GM12878 (cell line): ENCODE data around the gene CHID1. TPM values are rescaled to one million over a fixed set of nuclear protein-coding genes. Genes with fewer than 3 reads are reported as not detected.

Experiments used
- ATAC-seq: fragments of 200-7000 bp; cut with Tn5 transposase; 3 replicates; pipeline ENCODE4 v1.9.1; 2020; ENCODE audit warnings: mild to moderate bottlenecking, moderate library complexity
- BruUV-seq: library from RNA; stranded (reverse); fragments of 400-500 nt; replicated peaks from 2 replicates; lab custom pipeline; 2021; lab: Mats Ljungman, UMichigan
- CTCF ChIA-PET: fragments of 300-600 bp; sonication (Branson Sonifier 250); formaldehyde crosslinking; extraction: SDS; loops from one replicate; lab custom pipeline; 2021; ENCODE audit warnings: inconsistent platforms; lab: Yijun Ruan, JAX
- POLR2A ChIA-PET: fragments of 350-600 bp; formaldehyde crosslinking; extraction: SDS; loops from one replicate; lab custom pipeline; 2021; ENCODE audit warnings: inconsistent platforms; lab: Charles Lee
- RAD21 ChIA-PET: fragments of 300-600 bp; sonication (Branson Sonifier 250); formaldehyde crosslinking; loops from one replicate; lab custom pipeline; 2023; ENCODE audit warnings: antibody characterized with exemption; ENCODE audit not compliant: unreplicated experiment; lab: Charles Lee
- SMC1A ChIA-PET: fragments of 300-600 bp; sonication (Branson Sonifier 250); formaldehyde crosslinking; loops from one replicate; lab custom pipeline; 2023; ENCODE audit not compliant: unreplicated experiment, uncharacterized antibody; lab: Charles Lee
- DNase-seq: peaks from one replicate; pipeline ENCODE4 v3.0.0-alpha.2; 2011; ENCODE audit warnings: low read depth, low spot score
- FAIRE-seq: peaks from 3 replicates; lab custom pipeline; 2011; peaks lifted over from hg19 to GRCh38; lab: Jason Lieb, UNC
- H2AFZ ChIP-seq: 2 replicates; pipeline ENCODE4 v1.6.0; 2011; ENCODE audit warnings: low read depth, low read length, control low read depth; ENCODE audit not compliant: control insufficient read depth
- H3K27ac ChIP-seq: 2 replicates; pipeline ENCODE4 v1.5.1; 2011; ENCODE audit warnings: control low read depth; ENCODE audit not compliant: control insufficient read depth, insufficient read depth
- H3K27me3 ChIP-seq, 2 experiments: replicated peaks in 1 of 2; 2 replicates each; pipeline versions ENCODE4 v1.6.0 to v1.6.1; 2011; ENCODE audit warnings: low read length in 1 of 2; ENCODE audit not compliant: control insufficient read depth in 2 of 2, insufficient read depth in 2 of 2
- H3K36me3 ChIP-seq, 2 experiments: 2 replicates each; pipeline ENCODE4 v1.5.1; 2011; ENCODE audit warnings: low read length in 1 of 2; ENCODE audit not compliant: control insufficient read depth in 2 of 2, insufficient read depth in 2 of 2
- H3K4me1 ChIP-seq: 2 replicates; pipeline ENCODE4 v1.6.1; 2011; ENCODE audit warnings: mild to moderate bottlenecking, low read length, moderate library complexity, mixed read lengths; ENCODE audit not compliant: control insufficient read depth, insufficient read depth
- H3K4me2 ChIP-seq: 2 replicates; pipeline ENCODE4 v1.6.0; 2011; ENCODE audit warnings: control low read depth; ENCODE audit not compliant: control insufficient read depth, insufficient read depth
- H3K4me3 ChIP-seq: fragments of 200-600 bp; sonication (generic); 2 replicates; pipeline ENCODE4 v1.5.1; 2016
- H3K79me2 ChIP-seq: 2 replicates; pipeline ENCODE4 v1.6.0; 2011; ENCODE audit warnings: low read length; ENCODE audit not compliant: control insufficient read depth, insufficient read depth
- H3K9ac ChIP-seq: 2 replicates; pipeline ENCODE4 v1.8.0; 2011; ENCODE audit warnings: low read length, control low read depth, mixed read lengths; ENCODE audit not compliant: control insufficient read depth, insufficient read depth
- H3K9me3 ChIP-seq: replicated peaks from 3 replicates; pipeline ENCODE4 v1.5.1; 2011; ENCODE audit warnings: mild to moderate bottlenecking, low read length; ENCODE audit not compliant: control insufficient read depth, insufficient read depth
- H4K20me1 ChIP-seq: 2 replicates; pipeline ENCODE4 v1.6.0; 2011; ENCODE audit not compliant: control insufficient read depth, insufficient read depth
- ASH2L ChIP-seq: fragments of 300-600, 200-600 bp; sonication (generic); IDR thresholded peaks from 2 replicates; pipeline ENCODE4 v1.6.1; 2017; ENCODE audit warnings: low read depth, mild to moderate bottlenecking, borderline replicate concordance
- BCL11A ChIP-seq: IDR thresholded peaks from 2 replicates; pipeline ENCODE4 v1.6.1; 2011; ENCODE audit warnings: low read depth, low read length
- CREB1 ChIP-seq: IDR thresholded peaks from 2 replicates; pipeline ENCODE4 v1.6.1; 2012; ENCODE audit warnings: low read depth, mild to moderate bottlenecking, inconsistent platforms
- DPF2 ChIP-seq: fragments of 450-650 bp; IDR thresholded peaks from 2 replicates; pipeline ENCODE4 v1.6.1; 2017; ENCODE audit warnings: mild to moderate bottlenecking
- E2F8 ChIP-seq: fragments of 450-650 bp; IDR thresholded peaks from 2 replicates; pipeline ENCODE4 v1.6.1; 2018; ENCODE audit warnings: mild to moderate bottlenecking, low read depth, moderate library complexity; ENCODE audit not compliant: partially characterized antibody
- EGR1 ChIP-seq, 2 experiments: IDR thresholded peaks; 1 replicate in 1 of 2; 2 replicates in 1 of 2; pipeline ENCODE4 v1.6.1; 2011 to 2012; ENCODE audit warnings: low read depth in 2 of 2, low read length in 2 of 2, borderline replicate concordance in 1 of 2, mild to moderate bottlenecking in 1 of 2, moderate library complexity in 1 of 2
- GABPA ChIP-seq: IDR thresholded peaks from 2 replicates; pipeline ENCODE4 v1.6.1; 2014; ENCODE audit warnings: antibody characterized with exemption, low read depth, mild to moderate bottlenecking, inconsistent platforms
- HDAC6 ChIP-seq: fragments of 200-600 bp; sonication (generic); IDR thresholded peaks from one replicate; pipeline ENCODE4 v1.8.0; 2017; ENCODE audit warnings: antibody characterized with exemption; ENCODE audit not compliant: unreplicated experiment
- HSF1 ChIP-seq: fragments of 150-350 bp; IDR thresholded peaks from 2 replicates; pipeline ENCODE4 v1.6.1; 2014; ENCODE audit warnings: mild to moderate bottlenecking, low read depth, low read length
- JUND ChIP-seq: IDR thresholded peaks from 2 replicates; pipeline ENCODE4 v1.6.1; 2012; ENCODE audit warnings: low read depth, mild to moderate bottlenecking, low read length, improper control_type of control experiment, moderate library complexity
- KAT2A ChIP-seq: conservative IDR thresholded peaks from 2 replicates; pipeline ENCODE4 v1.6.1; 2011; ENCODE audit warnings: low read depth, low read length; ENCODE audit not compliant: control insufficient read depth
- NBN ChIP-seq: fragments of 450-650 bp; IDR thresholded peaks from 2 replicates; pipeline ENCODE4 v1.6.1; 2016
- PKNOX1 ChIP-seq: fragments of 450-650 bp; IDR thresholded peaks from 2 replicates; pipeline ENCODE4 v1.6.1; 2016; ENCODE audit warnings: mild to moderate bottlenecking
- POU2F2 ChIP-seq: IDR thresholded peaks from 3 replicates; pipeline ENCODE4 v1.6.1; 2011; ENCODE audit warnings: low read depth, mild to moderate bottlenecking, low read length, borderline replicate concordance
- RELA ChIP-seq: fragments of 450-650 bp; IDR thresholded peaks from 2 replicates; pipeline ENCODE4 v1.8.0; 2014; ENCODE audit warnings: borderline replicate concordance; ENCODE audit not compliant: partially characterized antibody
- RFX5 ChIP-seq: IDR thresholded peaks from 2 replicates; pipeline ENCODE4 v1.6.1; 2011; ENCODE audit warnings: low read depth, low read length, improper control_type of control experiment
- SIN3A ChIP-seq: IDR thresholded peaks from 2 replicates; pipeline ENCODE4 v1.6.1; 2012; ENCODE audit warnings: low read depth, low read length, improper control_type of control experiment
- SMAD5 ChIP-seq: IDR thresholded peaks from 2 replicates; pipeline ENCODE4 v1.6.1; 2016; ENCODE audit warnings: antibody characterized with exemption, low read depth
- SPI1 ChIP-seq: IDR thresholded peaks from 2 replicates; pipeline ENCODE4 v1.6.1; 2011; ENCODE audit warnings: low read depth, mild to moderate bottlenecking, low read length, moderate library complexity, borderline replicate concordance; ENCODE audit not compliant: insufficient read depth
- ZNF622 ChIP-seq: fragments of 450-650 bp; IDR thresholded peaks from 2 replicates; pipeline ENCODE4 v1.6.1; 2017; ENCODE audit warnings: mild to moderate bottlenecking, inconsistent platforms
- WGBS: methylation state at CpG from one replicate; pipeline ENCODE4 v1.1.6; 2016; ENCODE audit warnings: low lambda C conversion rate; ENCODE audit not compliant: insufficient replicate concordance, insufficient coverage; ENCODE audit errors: missing lambda C conversion rate; 5-methylcytosine and 5-hydroxymethylcytosine counted together
- in situ Hi-C: fragments of 300-500 bp; cut with MboI; formaldehyde crosslinking; loops from 9 replicates; pipeline ENCODE4 v1.14.3; 2018; ENCODE audit warnings: mixed read lengths
- intact Hi-C: fragments of 100-400 bp; cut with micrococcal nuclease; formaldehyde crosslinking; loops from one replicate; pipeline ENCODE4 v1.14.2; 2022; ENCODE audit not compliant: unreplicated experiment
- polyA plus RNA-seq, 11 experiments: library from polyadenylated mRNA; depleted of rRNA in 4 of 11; unstranded in 6 of 11; stranded (reverse) in 5 of 11; fragments of >200 nt; fragmentation: Nextera tagmentation in 4 of 11; fragmentation: Illumina TruSeq in 1 of 11; extraction: Ambion mirVana in 4 of 11; extraction: Trizol in 1 of 11; gene quantifications; 1 replicate in 1 of 11; 2 replicates in 10 of 11; pipeline versions ENCODE4 v1.2.1 to v1.2.3, GENCODE V29; 2011 to 2016; ENCODE audit warnings: inconsistent platforms in 2 of 11, missing spikeins in 2 of 11, low read depth in 1 of 11
- total RNA-seq, 4 experiments: library from RNA; depleted of rRNA in 3 of 4; stranded (reverse); fragments of >200 nt in 3 of 4; fragmentation: Illumina TruSeq in 1 of 4; extraction: Trizol in 1 of 4; gene quantifications; 2 replicates each; pipeline versions ENCODE4 v1.2.1 to v1.2.3, GENCODE V29; 2013 to 2021

CHID1 gene
- total and polyA plus RNA-seq, 10 of the 15 experiments (the other 5 are each of a cell fraction or from before 2014, with no cell fraction given) = 4.8 to 75.2 (median 30.1) TPM

- Histone ChIP-seq H3K4me3 (no peak overlapping the region), H3K27ac (no peak overlapping the region), H3K79me2 (no peaks in the 10 kb centered on the region), H3K9me3 (no peaks in the 10 kb centered on the region), H3K27me3 (no peaks in the 10 kb centered on the region), H3K36me3 (peaks cover 3 to 33% of the 10 kb centered on the region in 2 experiments; a peak in 3 of 4 replicates), H2AFZ (no peak overlapping the region), H3K9ac (no peak overlapping the region), H3K4me1 (no peaks in the 10 kb centered on the region), H4K20me1 (no peaks in the 10 kb centered on the region), H3K4me2 (no peak overlapping the region)
- WGBS = 86% methylated on average over 14 of the region's 17 CpGs
- no peak for ATAC-seq
- no peak for DNase-seq
- intact Hi-C loops = no loop called here
- POLR2A ChIA-PET = no interaction called here
- RAD21 ChIA-PET = no interaction called here
- BruUV-seq = no TSS peak
- SMC1A ChIA-PET = no interaction called here
- in situ Hi-C loops = no loop called here
- CTCF ChIA-PET = no interaction called here
- TF ChIP-seq SPI1 = no peak
- TF ChIP-seq HDAC6 = no peak
- no peak for TF ChIP-seq DPF2
- TF ChIP-seq GABPA = no peak
- no peak for TF ChIP-seq POU2F2
- TF ChIP-seq ZNF622 = no peak
- TF ChIP-seq KAT2A = no peak
- no peak for TF ChIP-seq EGR1 (IDR thresholded peaks at IDR 0.05; ENCODE audit: borderline replicate concordance in 1 of 2, low read depth in 2 of 2, low read length in 2 of 2)
- TF ChIP-seq SIN3A = no peak
- no peak for TF ChIP-seq JUND
- TF ChIP-seq BCL11A = no peak
- no peak for TF ChIP-seq NBN
- no peak for TF ChIP-seq ASH2L
- TF ChIP-seq E2F8 = no peak
- TF ChIP-seq HSF1 = no peak
- no peak for TF ChIP-seq RELA
- TF ChIP-seq RFX5 = no peak
- TF ChIP-seq CREB1 = no peak
- TF ChIP-seq SMAD5 = no peak
- TF ChIP-seq PKNOX1 = no peak
- FAIRE-seq = no peak
Observed at GRCh38 chr11:897253-898142, 13.1 kb downstream of the CHID1 start.
